Ishikawa (cell line): ENCODE measurements around the gene TERT.

ENCODE experiments used
- CREB1 ChIP-seq: IDR thresholded peaks from 2 replicates; pipeline ENCODE4 v1.6.1; 2012; ENCODE audit warnings: low read depth
- EGR1 ChIP-seq: IDR thresholded peaks from 2 replicates; pipeline ENCODE4 v1.6.1; 2012
- MAX ChIP-seq: IDR thresholded peaks from 2 replicates; pipeline ENCODE4 v1.6.1; 2012
- RAD21 ChIP-seq: IDR thresholded peaks from 2 replicates; pipeline ENCODE4 v1.6.1; 2012; ENCODE audit warnings: low read depth
- TEAD4 ChIP-seq: IDR thresholded peaks from 2 replicates; pipeline ENCODE4 v1.6.1; 2012
- YY1 ChIP-seq: IDR thresholded peaks from 2 replicates; pipeline ENCODE4 v1.6.1; 2012; ENCODE audit warnings: low read depth
- ZBTB7A ChIP-seq: IDR thresholded peaks from 2 replicates; pipeline ENCODE4 v1.6.1; 2012; ENCODE audit warnings: low read depth

- TF ChIP-seq ZBTB7A (no peak), RAD21 (no peak), TEAD4 (no peak), YY1 (no peak), MAX (no peak), CREB1 (no peak), EGR1 (no peak)
Measured at GRCh38 chr5:1277331-1277730, 17.5 kb downstream of the TERT start.
